Sigmoid colon (tissue), 7 donors: ENCODE results near the gene LANCL1. TPM values are rescaled to one million over a fixed set of nuclear protein-coding genes. Genes with fewer than 3 reads are reported as not detected.
A peak's percentile ranks its signal among the peaks of the same experiment; 100 is the strongest.

ENCODE experiments used
- DNase-seq: peaks from one replicate; pipeline ENCODE4 v3.0.0-alpha.2; 2019
- H3K27ac ChIP-seq, 4 donors: fragments of 200-600 bp; sonication (generic); one replicate each; pipeline ENCODE4 v1.5.1; 2016 to 2019; ENCODE audit warnings: mild to moderate bottlenecking in 1 of 4
- H3K27me3 ChIP-seq, 3 donors: fragments of 200-600 bp; sonication (generic); one replicate each; pipeline ENCODE4 v1.5.1; 2019; ENCODE audit warnings: mild to moderate bottlenecking in 1 of 3
- H3K36me3 ChIP-seq, 4 donors: fragments of 200-600 bp; sonication (generic); one replicate each; pipeline ENCODE4 v1.5.1; 2016 to 2019
- H3K4me1 ChIP-seq, 4 donors: fragments of 200-600 bp; sonication (generic); one replicate each; pipeline ENCODE4 v1.5.1; 2017 to 2019
- H3K4me3 ChIP-seq, 4 donors: fragments of 200-600 bp; sonication (generic); one replicate each; pipeline ENCODE4 v1.5.1; 2017 to 2019; ENCODE audit warnings: mild to moderate bottlenecking in 2 of 4, moderate library complexity in 1 of 4
- H3K9me3 ChIP-seq, 4 donors: fragments of 200-600 bp in 3 of 4; sonication (generic) in 3 of 4; one replicate each; pipeline versions ENCODE4 v1.5.1 to v1.6.1; 2013 to 2019
- EP300 ChIP-seq, 4 donors: sonication (generic); formaldehyde crosslinking; IDR thresholded peaks; one replicate each; pipeline ENCODE4 v1.6.1; 2017; ENCODE audit warnings: antibody characterized with exemption in 4 of 4
- POLR2A ChIP-seq, 2 donors: fragments of 450-650 bp; IDR thresholded peaks; one replicate each; pipeline ENCODE4 v1.6.1; 2016; ENCODE audit warnings: antibody characterized with exemption in 2 of 2, mild to moderate bottlenecking in 2 of 2, moderate library complexity in 2 of 2
- POLR2AphosphoS5 ChIP-seq, 4 donors: sonication (generic); formaldehyde crosslinking; IDR thresholded peaks; one replicate each; pipeline ENCODE4 v1.6.1; 2017; ENCODE audit warnings: antibody characterized with exemption in 4 of 4
- WGBS, 2 donors: extraction: QIAGEN DNeasy Blood & Tissue Kit; methylation state at CpG; one replicate each; pipeline ENCODE4 v1.1.7; 2013; 5-methylcytosine and 5-hydroxymethylcytosine counted together
- intact Hi-C: fragments of 100-400 bp; cut with DNase I; formaldehyde crosslinking; loops from one replicate; pipeline ENCODE4 v1.15.1; 2023
- polyA plus RNA-seq, 3 donors: library from polyadenylated mRNA; stranded (reverse); fragments of 200-250 nt; gene quantifications; one replicate each; pipeline ENCODE4 v1.2.3, GENCODE V29; 2013
- total RNA-seq, 4 donors: library from RNA; depleted of rRNA; stranded (reverse); fragments of >200 nt; gene quantifications; one replicate each; pipeline ENCODE4 v1.1.0, GENCODE V29; 2016
- TF ChIP-seq, protein P1 (sequence below), 4 experiments: fragments of 450-650 bp in 3 of 4; fragments of 200-600 bp in 1 of 4; IDR thresholded peaks; one replicate each; pipeline ENCODE4 v1.5.1; 2016 to 2019; ENCODE audit warnings: antibody characterized with exemption in 4 of 4, mild to moderate bottlenecking in 3 of 4, moderate library complexity in 2 of 4
- donor health status: healthy with polysubstance abuse.
- donor health status: Bipolar disorder and iron deficiency.
- donor health status: healthy.

The LANCL1 gene
- total and polyA plus RNA-seq, 7 donors = 9.6 to 60.6 (median 37.7) TPM

DNA sequence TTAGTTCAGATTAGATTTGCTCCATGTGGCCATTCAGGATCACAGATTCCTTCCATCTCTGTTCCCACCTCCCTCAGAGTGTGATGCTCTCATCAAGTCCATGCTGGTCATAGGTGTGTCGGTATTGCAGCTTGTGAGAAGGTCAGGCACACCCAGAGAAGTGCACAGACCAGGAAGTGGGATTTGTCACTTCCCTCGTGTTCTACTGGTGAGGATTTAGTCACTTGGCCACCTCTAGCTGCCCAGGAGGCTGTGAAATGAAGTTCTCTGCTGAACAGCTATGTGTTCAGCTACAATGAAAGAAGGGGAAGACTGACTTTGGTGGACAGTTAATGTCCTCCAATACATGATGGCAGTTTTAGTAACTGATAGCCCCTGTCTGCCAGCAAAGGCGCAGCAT is 3.5 kb upstream of the LANCL1 start:
- 46 to 70% methylated on average over 3 of the region's 3 CpGs for WGBS, 2 donors
- H3K9me3 ChIP-seq = no peaks in the 10 kb centered on the region
- no peak overlapping the region for H3K27ac ChIP-seq
- H3K27me3 ChIP-seq = no peaks in the 10 kb centered on the region
- TF ChIP-seq EP300 (IDR thresholded peaks at IDR 0.05) (no peak), POLR2AphosphoS5 (IDR thresholded peaks at IDR 0.05) (no peak), POLR2A (IDR thresholded peaks at IDR 0.05) (no peak)
- TF ChIP-seq, protein P1, sequence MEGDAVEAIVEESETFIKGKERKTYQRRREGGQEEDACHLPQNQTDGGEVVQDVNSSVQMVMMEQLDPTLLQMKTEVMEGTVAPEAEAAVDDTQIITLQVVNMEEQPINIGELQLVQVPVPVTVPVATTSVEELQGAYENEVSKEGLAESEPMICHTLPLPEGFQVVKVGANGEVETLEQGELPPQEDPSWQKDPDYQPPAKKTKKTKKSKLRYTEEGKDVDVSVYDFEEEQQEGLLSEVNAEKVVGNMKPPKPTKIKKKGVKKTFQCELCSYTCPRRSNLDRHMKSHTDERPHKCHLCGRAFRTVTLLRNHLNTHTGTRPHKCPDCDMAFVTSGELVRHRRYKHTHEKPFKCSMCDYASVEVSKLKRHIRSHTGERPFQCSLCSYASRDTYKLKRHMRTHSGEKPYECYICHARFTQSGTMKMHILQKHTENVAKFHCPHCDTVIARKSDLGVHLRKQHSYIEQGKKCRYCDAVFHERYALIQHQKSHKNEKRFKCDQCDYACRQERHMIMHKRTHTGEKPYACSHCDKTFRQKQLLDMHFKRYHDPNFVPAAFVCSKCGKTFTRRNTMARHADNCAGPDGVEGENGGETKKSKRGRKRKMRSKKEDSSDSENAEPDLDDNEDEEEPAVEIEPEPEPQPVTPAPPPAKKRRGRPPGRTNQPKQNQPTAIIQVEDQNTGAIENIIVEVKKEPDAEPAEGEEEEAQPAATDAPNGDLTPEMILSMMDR (IDR thresholded peaks at IDR 0.05) = no peak
- no peak for DNase-seq
- peaks cover 0 to 13% (median 7%) of the 10 kb centered on the region in 4 donors for H3K4me1 ChIP-seq
- H3K36me3 ChIP-seq = no peaks in the 10 kb centered on the region
- intact Hi-C loops = no loop called here
- no peak overlapping the region for H3K4me3 ChIP-seq

DNA sequence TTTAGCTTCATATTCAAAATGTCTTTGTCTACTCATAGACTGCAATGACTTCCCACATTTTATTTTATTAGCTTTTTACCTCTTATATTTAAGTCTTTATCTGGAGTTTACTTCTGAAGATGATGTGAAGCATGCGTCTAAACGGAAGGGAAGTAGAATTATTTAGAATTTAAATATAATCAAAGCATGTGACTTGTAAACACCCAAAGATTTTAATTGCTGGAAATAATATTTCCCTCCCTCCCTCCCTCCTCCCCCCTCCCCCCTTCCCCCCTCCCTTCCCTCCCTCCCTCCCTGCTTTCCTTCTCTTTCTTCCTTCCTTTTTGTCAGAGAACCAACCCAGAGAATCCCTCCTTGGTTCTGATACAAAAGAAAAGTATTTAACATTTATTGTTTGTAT is 2.1 kb upstream of the LANCL1 start:
- H3K27me3 ChIP-seq = no peaks in the 10 kb centered on the region

DNA sequence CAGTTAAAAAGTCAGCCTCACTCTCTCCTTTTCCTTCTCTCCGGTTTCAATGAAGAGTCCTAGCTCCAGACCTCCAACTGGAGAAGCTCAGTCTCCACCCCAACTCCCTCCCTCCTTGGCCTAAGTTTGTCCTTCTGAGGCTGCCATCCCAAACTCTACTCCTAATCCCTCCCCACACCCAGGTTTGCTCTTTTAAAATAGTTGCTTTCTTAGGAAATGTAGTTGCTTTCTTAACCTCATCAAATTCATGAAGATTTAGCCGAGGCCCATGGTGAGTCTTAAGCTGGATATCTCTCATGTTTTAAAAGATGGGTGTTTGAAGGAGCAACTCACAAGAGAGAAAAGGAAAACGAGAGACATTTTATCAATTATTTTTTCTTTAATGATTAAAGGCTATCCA is 937 bp upstream of the LANCL1 start:
- WGBS, 2 donors = 88 to 91% methylated on average over 3 of the region's 3 CpGs
- peaks cover 0 to 20% (median 13%) of the 10 kb centered on the region in 4 donors for H3K4me1 ChIP-seq
- peak overlapping the region in 3 of 4 donors; percentile 81 to 84 (median 83) for H3K27ac ChIP-seq
- peak overlapping the region in 3 of 4 donors; percentile 78 to 85 (median 84) for H3K4me3 ChIP-seq
- intact Hi-C loops = no loop called here
- TF ChIP-seq EP300 (IDR thresholded peaks at IDR 0.05) = no peak
- TF ChIP-seq POLR2AphosphoS5 (IDR thresholded peaks at IDR 0.05) = peak in 1 of 4 donors; percentile 21
- TF ChIP-seq POLR2A (IDR thresholded peaks at IDR 0.05) = no peak
- TF ChIP-seq, protein P1 (IDR thresholded peaks at IDR 0.05) = no peak
- DNase-seq = no peak
- H3K27me3 ChIP-seq = no peaks in the 10 kb centered on the region
- H3K9me3 ChIP-seq = no peaks in the 10 kb centered on the region
- peaks cover 0 to 6% (median 0%) of the 10 kb centered on the region in 4 donors for H3K36me3 ChIP-seq

More for the DNA sequence above, 2.1 kb upstream of the LANCL1 start:
- Histone ChIP-seq H3K36me3 (no peaks in the 10 kb centered on the region), H3K4me1 (peaks cover 0 to 20% (median 13%) of the 10 kb centered on the region in 4 donors), H3K9me3 (no peaks in the 10 kb centered on the region), H3K4me3 (no peak overlapping the region), H3K27ac (no peak overlapping the region)
- intact Hi-C loops = no loop called here
- 92 to 96% methylated on average over 2 of the region's 2 CpGs for WGBS, 2 donors
- no peak for DNase-seq
- TF ChIP-seq, protein P1 (IDR thresholded peaks at IDR 0.05) = no peak
- no peak for TF ChIP-seq POLR2A (IDR thresholded peaks at IDR 0.05)
- no peak for TF ChIP-seq EP300 (IDR thresholded peaks at IDR 0.05)
- no peak for TF ChIP-seq POLR2AphosphoS5 (IDR thresholded peaks at IDR 0.05)

DNA sequence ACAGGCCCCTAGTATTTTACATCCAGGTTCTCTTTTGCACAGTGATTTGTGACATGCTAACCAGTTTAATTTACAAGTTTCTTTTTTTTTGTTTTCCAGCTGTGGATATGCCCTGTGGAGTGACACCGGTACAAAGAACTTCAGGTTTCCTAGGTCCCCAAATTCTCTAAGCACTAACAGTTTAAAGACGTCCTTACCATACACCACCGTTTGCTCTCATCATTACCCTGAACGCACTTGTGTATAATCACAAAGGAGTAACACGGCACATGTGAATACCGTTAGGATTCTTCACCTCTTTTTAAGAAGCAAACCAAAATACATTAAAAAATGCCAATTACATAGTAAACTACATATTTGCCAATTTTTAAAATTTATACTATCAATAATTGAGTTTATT is 853 bp downstream of the LANCL1 start:
- peak overlapping the region; percentile 76 to 84 (median 82) for H3K27ac ChIP-seq
- WGBS, 2 donors = 28 to 37% methylated on average over 6 of the region's 6 CpGs
- peaks cover 0 to 21% (median 8%) of the 10 kb centered on the region in 4 donors for H3K36me3 ChIP-seq
- H3K4me3 ChIP-seq = peak overlapping the region; percentile 78 to 86 (median 84)
- H3K27me3 ChIP-seq = no peaks in the 10 kb centered on the region
- H3K4me1 ChIP-seq = peaks cover 0 to 20% (median 13%) of the 10 kb centered on the region in 4 donors
- TF ChIP-seq EP300 (IDR thresholded peaks at IDR 0.05) (no peak), POLR2A (IDR thresholded peaks at IDR 0.05) (no peak), POLR2AphosphoS5 (IDR thresholded peaks at IDR 0.05) (no peak)
- TF ChIP-seq, protein P1 (IDR thresholded peaks at IDR 0.05) = no peak
- intact Hi-C loops = no loop called here
- no peaks in the 10 kb centered on the region for H3K9me3 ChIP-seq
- no peak for DNase-seq

DNA sequence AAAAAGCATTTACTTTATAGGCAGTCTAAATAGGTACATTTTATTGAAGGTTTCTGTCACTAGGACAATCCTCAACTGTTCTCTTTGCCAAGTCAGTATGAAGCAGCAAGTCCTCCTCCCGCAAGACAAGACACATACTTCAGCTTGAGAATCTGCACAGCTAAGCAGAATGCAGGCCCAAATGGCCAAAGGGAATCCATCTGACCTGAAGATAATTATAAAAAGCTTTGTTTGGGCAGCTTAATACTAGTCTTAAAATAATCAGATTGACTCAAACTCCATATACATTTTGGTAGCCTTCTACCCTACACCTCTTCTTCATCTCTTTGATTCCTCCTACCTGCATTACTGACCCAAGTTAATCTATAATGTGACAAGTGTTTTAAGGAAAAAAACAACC is 1.8 kb downstream of the LANCL1 start:
- no peak for DNase-seq
- Histone ChIP-seq H3K9me3 (no peaks in the 10 kb centered on the region), H3K4me3 (no peak overlapping the region), H3K27me3 (no peaks in the 10 kb centered on the region), H3K4me1 (peaks cover 0 to 20% (median 13%) of the 10 kb centered on the region in 4 donors), H3K27ac (no peak overlapping the region), H3K36me3 (peaks cover 0 to 30% (median 8%) of the 10 kb centered on the region in 4 donors)
- WGBS, 2 donors = 81 to 92% methylated on average over 1 of the region's 1 CpG
- no peak for TF ChIP-seq POLR2A (IDR thresholded peaks at IDR 0.05)
- TF ChIP-seq POLR2AphosphoS5 (IDR thresholded peaks at IDR 0.05) = no peak
- TF ChIP-seq, protein P1 (IDR thresholded peaks at IDR 0.05) = no peak
- no peak for TF ChIP-seq EP300 (IDR thresholded peaks at IDR 0.05)
- intact Hi-C loops = no loop called here
